ENCODE data around the gene C16orf87.

DNA sequence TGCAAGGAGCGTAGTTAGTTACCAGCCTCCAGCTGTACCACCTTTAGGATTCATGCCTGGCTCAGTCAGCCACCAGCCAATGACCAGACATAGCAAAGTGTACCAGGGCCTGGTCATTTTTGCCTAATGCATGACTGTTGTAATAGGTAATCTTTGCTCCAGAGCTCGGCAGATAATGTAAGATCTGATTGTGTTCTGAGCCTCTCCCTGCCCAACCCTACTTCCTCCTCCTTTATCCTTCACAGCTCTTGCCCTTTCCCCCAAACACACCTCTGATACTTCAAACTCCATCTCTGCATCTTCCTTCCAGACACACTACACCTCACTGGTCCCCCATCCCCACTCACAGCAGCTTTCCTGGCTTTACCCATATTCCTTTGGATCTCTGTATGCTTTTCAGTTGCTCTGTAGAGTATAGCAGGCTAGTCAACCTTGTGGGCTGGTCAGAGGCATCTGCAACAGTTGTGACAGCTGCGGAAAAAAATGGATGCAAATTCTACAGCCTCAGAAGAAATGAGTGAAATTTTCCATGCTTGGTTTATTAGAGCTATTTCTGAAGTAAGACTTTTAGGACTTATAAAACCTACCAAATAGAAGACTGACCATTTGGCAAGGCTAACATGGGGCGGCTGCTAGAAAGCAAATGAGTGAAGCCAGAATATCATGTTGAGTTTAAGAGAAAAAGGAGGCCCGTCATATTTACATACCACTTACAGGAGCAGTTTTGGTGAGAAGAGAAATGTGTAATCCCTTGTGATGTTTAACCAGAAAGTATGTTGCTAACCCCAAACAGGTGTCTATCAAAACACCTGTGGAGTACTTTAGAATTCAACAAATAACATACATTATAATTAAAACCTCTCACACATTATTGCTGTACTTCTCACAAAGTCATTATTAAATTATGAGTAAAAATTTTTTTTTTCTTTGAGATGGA is 19.9 kb upstream of the C16orf87 start:
- TF ChIP-seq, protein P1, sequence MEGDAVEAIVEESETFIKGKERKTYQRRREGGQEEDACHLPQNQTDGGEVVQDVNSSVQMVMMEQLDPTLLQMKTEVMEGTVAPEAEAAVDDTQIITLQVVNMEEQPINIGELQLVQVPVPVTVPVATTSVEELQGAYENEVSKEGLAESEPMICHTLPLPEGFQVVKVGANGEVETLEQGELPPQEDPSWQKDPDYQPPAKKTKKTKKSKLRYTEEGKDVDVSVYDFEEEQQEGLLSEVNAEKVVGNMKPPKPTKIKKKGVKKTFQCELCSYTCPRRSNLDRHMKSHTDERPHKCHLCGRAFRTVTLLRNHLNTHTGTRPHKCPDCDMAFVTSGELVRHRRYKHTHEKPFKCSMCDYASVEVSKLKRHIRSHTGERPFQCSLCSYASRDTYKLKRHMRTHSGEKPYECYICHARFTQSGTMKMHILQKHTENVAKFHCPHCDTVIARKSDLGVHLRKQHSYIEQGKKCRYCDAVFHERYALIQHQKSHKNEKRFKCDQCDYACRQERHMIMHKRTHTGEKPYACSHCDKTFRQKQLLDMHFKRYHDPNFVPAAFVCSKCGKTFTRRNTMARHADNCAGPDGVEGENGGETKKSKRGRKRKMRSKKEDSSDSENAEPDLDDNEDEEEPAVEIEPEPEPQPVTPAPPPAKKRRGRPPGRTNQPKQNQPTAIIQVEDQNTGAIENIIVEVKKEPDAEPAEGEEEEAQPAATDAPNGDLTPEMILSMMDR (IDR thresholded peaks at IDR 0.05): no peak
- peak in 2 of 3 donors; percentile 16 to 33 for TF ChIP-seq POLR2AphosphoS5 (IDR thresholded peaks at IDR 0.05)

Measured in stomach (tissue), 4 donors.